Esophagus squamous epithelium (tissue), 5 donors: ENCODE data around the gene CHID1. TPM values are rescaled to one million over a fixed set of nuclear protein-coding genes. Genes with fewer than 3 reads are reported as not detected.

Source experiments
- DNase-seq: peaks from one replicate; lab custom pipeline; 2025; lab: John Stamatoyannopoulos, UW
- H3K27ac ChIP-seq, 4 donors: fragments of 200-600 bp; sonication (generic); one replicate each; pipeline ENCODE4 v1.5.1; 2016 to 2019; ENCODE audit warnings: mild to moderate bottlenecking in 1 of 4
- H3K27me3 ChIP-seq, 4 donors: fragments of 200-600 bp; sonication (generic); 1 replicate in 3 of 4; 2 replicates in 1 of 4; pipeline versions ENCODE4 v1.5.1 to v1.6.0; 2017 to 2021; ENCODE audit warnings: antibody characterized with exemption in 1 of 4
- H3K36me3 ChIP-seq, 3 donors: fragments of 200-600 bp; sonication (generic); one replicate each; pipeline ENCODE4 v1.5.1; 2016 to 2019
- H3K4me1 ChIP-seq, 3 donors: fragments of 200-600 bp; sonication (generic); one replicate each; pipeline ENCODE4 v1.5.1; 2017 to 2019
- H3K4me3 ChIP-seq, 4 donors: fragments of 200-600 bp; sonication (generic); 1 replicate in 3 of 4; 2 replicates in 1 of 4; pipeline ENCODE4 v1.5.1; 2016 to 2019; ENCODE audit warnings: mild to moderate bottlenecking in 2 of 4, moderate library complexity in 1 of 4
- H3K9me3 ChIP-seq, 3 donors: fragments of 200-600 bp; sonication (generic); one replicate each; pipeline ENCODE4 v1.5.1; 2016 to 2019
- CTCF ChIP-seq, 6 experiments: fragments of 450-650 bp in 4 of 6; fragments of 200-600 bp in 2 of 6; sonication (generic) in 2 of 6; IDR thresholded peaks; one replicate each; pipeline ENCODE4 v1.5.1; 2016 to 2019; ENCODE audit warnings: antibody characterized with exemption in 6 of 6, mild to moderate bottlenecking in 4 of 6, moderate library complexity in 4 of 6
- POLR2A ChIP-seq, 4 donors: fragments of 450-650 bp; IDR thresholded peaks; one replicate each; pipeline ENCODE4 v1.6.1; 2017; ENCODE audit warnings: antibody characterized with exemption in 4 of 4, mild to moderate bottlenecking in 4 of 4, moderate library complexity in 3 of 4
- WGBS, 2 donors: methylation state at CpG; one replicate each; pipeline ENCODE4 v1.1.5; 2018; 5-methylcytosine and 5-hydroxymethylcytosine counted together
- intact Hi-C: fragments of 100-400 bp; cut with DNase I; formaldehyde crosslinking; loops from one replicate; pipeline ENCODE4 v1.15.0; 2022
- total RNA-seq, 4 donors: library from RNA; depleted of rRNA; stranded (reverse); fragments of >200 nt; gene quantifications; one replicate each; pipeline ENCODE4 v1.1.0, GENCODE V29; 2016
- donor health status: DM: yes; HTN: yes; CAD: no.

Gene CHID1
- total RNA-seq, 4 donors from 2014 or later: 58.2 to 63.4 (median 61.3) TPM

GRCh38 chr11:933142-933851, 22.7 kb upstream of the CHID1 start:
- WGBS, 2 donors: 54 to 62% methylated on average over 14 of the region's 14 CpGs
- Histone ChIP-seq H3K4me1 (peaks cover 14 to 71% (median 25%) of the 10 kb centered on the region in 3 donors), H3K4me3 (peak overlapping the region in 2 of 4 donors; percentile 5 to 23), H3K36me3 (peaks cover 0 to 12% (median 0%) of the 10 kb centered on the region in 3 donors), H3K27me3 (no peaks in the 10 kb centered on the region), H3K27ac (peak overlapping the region; percentile 4 to 76 (median 52)), H3K9me3 (no peaks in the 10 kb centered on the region)
- TF ChIP-seq CTCF (IDR thresholded peaks at IDR 0.05) (no peak), POLR2A (IDR thresholded peaks at IDR 0.05) (no peak)
- intact Hi-C loops: no loop called here
- DNase-seq: no peak

GRCh38 chr11:932435-932834, 21.8 kb upstream of the CHID1 start:
- H3K27ac ChIP-seq: peak overlapping the region in 2 of 4 donors; percentile 73 to 76
- H3K4me3 ChIP-seq: no peak overlapping the region
- no peak for DNase-seq
- no peak for TF ChIP-seq CTCF (IDR thresholded peaks at IDR 0.05)
- peaks cover 0 to 19% (median 0%) of the 10 kb centered on the region in 3 donors for H3K36me3 ChIP-seq
- H3K9me3 ChIP-seq: no peaks in the 10 kb centered on the region
- H3K27me3 ChIP-seq: no peaks in the 10 kb centered on the region
- 60 to 74% methylated on average over 4 of the region's 4 CpGs for WGBS, 2 donors
- peaks cover 14 to 71% (median 29%) of the 10 kb centered on the region in 3 donors for H3K4me1 ChIP-seq
- intact Hi-C loops: no loop called here

- H3K36me3 ChIP-seq: peaks cover 0 to 25% (median 0%) of the 10 kb centered on the region in 3 donors
- H3K27ac ChIP-seq: peak overlapping the region in 2 of 4 donors; percentile 42 to 73
- intact Hi-C loops: no loop called here
- no peaks in the 10 kb centered on the region for H3K27me3 ChIP-seq
- peaks cover 22 to 79% (median 38%) of the 10 kb centered on the region in 3 donors for H3K4me1 ChIP-seq
- TF ChIP-seq POLR2A (IDR thresholded peaks at IDR 0.05) (no peak), CTCF (IDR thresholded peaks at IDR 0.05) (no peak)
- no peak for DNase-seq
- no peaks in the 10 kb centered on the region for H3K9me3 ChIP-seq
- 53 to 66% methylated on average over 3 of the region's 3 CpGs for WGBS, 2 donors
- no peak overlapping the region for H3K4me3 ChIP-seq
These were observed 20.8 kb upstream of the CHID1 start for GRCh38 chr11:931385-931784.

- peaks cover 0 to 25% (median 0%) of the 10 kb centered on the region in 3 donors for H3K36me3 ChIP-seq
- peaks cover 26 to 91% (median 38%) of the 10 kb centered on the region in 3 donors for H3K4me1 ChIP-seq
- TF ChIP-seq POLR2A (IDR thresholded peaks at IDR 0.05) (no peak), CTCF (IDR thresholded peaks at IDR 0.05) (no peak)
- no peaks in the 10 kb centered on the region for H3K9me3 ChIP-seq
- H3K4me3 ChIP-seq: no peak overlapping the region
- no peak overlapping the region for H3K27ac ChIP-seq
- no peak for DNase-seq
- whole genome bisulfite sequencing, 2 donors: 98 to 99% methylated on average over 8 to 11 of the region's 11 CpGs
- H3K27me3 ChIP-seq: no peaks in the 10 kb centered on the region
- intact Hi-C loops: loop anchor here (5.0 kb wide), 1 partner anchor 123 kb away; no protein-coding TSS in a partner anchor
These were observed 18.8 kb upstream of the CHID1 start for GRCh38 chr11:929405-929804.

GRCh38 chr11:928786-929185, 18.2 kb upstream of the CHID1 start:
- peak overlapping the region in 2 of 4 donors; percentile 7 to 31 for H3K27ac ChIP-seq
- TF ChIP-seq POLR2A (IDR thresholded peaks at IDR 0.05): no peak
- no peak for TF ChIP-seq CTCF (IDR thresholded peaks at IDR 0.05)

More at GRCh38 chr11:928786-929185, 18.2 kb upstream of the CHID1 start:
- no peaks in the 10 kb centered on the region for H3K9me3 ChIP-seq
- DNase-seq: no peak
- peaks cover 0 to 25% (median 0%) of the 10 kb centered on the region in 3 donors for H3K36me3 ChIP-seq
- 68 to 87% methylated on average over 8 of the region's 8 CpGs for WGBS, 2 donors
- peaks cover 24 to 86% (median 36%) of the 10 kb centered on the region in 3 donors for H3K4me1 ChIP-seq
- H3K27me3 ChIP-seq: no peaks in the 10 kb centered on the region
- H3K4me3 ChIP-seq: no peak overlapping the region
- intact Hi-C loops: loop anchor here (5.0 kb wide), 1 partner anchor 124 kb away; no protein-coding TSS in a partner anchor
